ENCODE results near the gene CAPG. TPM values are rescaled to one million over a fixed set of nuclear protein-coding genes. Genes with fewer than 3 reads are reported as not detected.
"Not testable (repeated sequence)": the region's sequence is repeated elsewhere in the genome, so short reads cannot be mapped to it uniquely, and the experiment has no call there.

CAPG gene
- total RNA-seq, 1 experiment from 2014 or later = 202 TPM

DNA sequence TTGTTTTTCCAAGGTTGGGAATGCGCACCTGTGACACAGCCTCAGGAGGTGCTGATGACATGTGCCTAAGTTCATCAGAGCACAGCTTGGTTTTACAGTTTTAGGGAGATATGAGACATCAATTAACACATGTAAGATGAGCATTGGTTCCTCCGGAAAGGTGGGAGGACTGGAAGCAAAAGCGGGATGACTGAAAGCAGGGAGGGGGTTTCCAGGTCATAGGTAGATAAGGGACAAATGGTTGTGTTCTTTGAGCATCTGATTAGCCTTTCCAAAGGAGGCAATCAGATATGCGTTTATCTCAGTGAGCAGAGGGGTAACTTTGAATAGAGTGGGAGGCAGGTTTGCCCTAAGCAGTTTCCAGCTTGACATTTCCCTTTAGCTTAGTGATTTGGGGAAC, 26.3 kb downstream of the CAPG start:
- DNase-seq (ENCODE audit: low read depth, low spot score) (no peak), ATAC-seq (no peak)
- Histone ChIP-seq H3K4me1 (ENCODE audit: control insufficient read depth, insufficient read depth, low read length) (no peaks in the 10 kb centered on the region), H3K9me3 (ENCODE audit: control insufficient read depth, insufficient read depth, low read depth, low read length) (no peaks in the 10 kb centered on the region), H3K4me3 (ENCODE audit: low read depth in 2 of 2, low read length in 2 of 2) (no peak overlapping the region), H3K27ac (ENCODE audit: low read length) (no peak overlapping the region), H3K36me3 (ENCODE audit: control insufficient read depth, insufficient read depth, low read length) (peaks cover 8% of the 10 kb centered on the region), H3K27me3 (ENCODE audit: control insufficient read depth, insufficient read depth, low read length) (no peaks in the 10 kb centered on the region)
- POLR2A ChIA-PET = no interaction called here
- BruUV-seq (replicated peaks) = no TSS peak
- in situ Hi-C loops (cut with HindIII; ENCODE audit: low pct_unique_long_range_greater_than_20kb, low sequenced_read_pairs) = no loop called here
- CTCF ChIA-PET = no interaction called here
- intact Hi-C loops (cut with micrococcal nuclease; ENCODE audit: unreplicated experiment) = no loop called here
- TF ChIP-seq, protein P1, sequence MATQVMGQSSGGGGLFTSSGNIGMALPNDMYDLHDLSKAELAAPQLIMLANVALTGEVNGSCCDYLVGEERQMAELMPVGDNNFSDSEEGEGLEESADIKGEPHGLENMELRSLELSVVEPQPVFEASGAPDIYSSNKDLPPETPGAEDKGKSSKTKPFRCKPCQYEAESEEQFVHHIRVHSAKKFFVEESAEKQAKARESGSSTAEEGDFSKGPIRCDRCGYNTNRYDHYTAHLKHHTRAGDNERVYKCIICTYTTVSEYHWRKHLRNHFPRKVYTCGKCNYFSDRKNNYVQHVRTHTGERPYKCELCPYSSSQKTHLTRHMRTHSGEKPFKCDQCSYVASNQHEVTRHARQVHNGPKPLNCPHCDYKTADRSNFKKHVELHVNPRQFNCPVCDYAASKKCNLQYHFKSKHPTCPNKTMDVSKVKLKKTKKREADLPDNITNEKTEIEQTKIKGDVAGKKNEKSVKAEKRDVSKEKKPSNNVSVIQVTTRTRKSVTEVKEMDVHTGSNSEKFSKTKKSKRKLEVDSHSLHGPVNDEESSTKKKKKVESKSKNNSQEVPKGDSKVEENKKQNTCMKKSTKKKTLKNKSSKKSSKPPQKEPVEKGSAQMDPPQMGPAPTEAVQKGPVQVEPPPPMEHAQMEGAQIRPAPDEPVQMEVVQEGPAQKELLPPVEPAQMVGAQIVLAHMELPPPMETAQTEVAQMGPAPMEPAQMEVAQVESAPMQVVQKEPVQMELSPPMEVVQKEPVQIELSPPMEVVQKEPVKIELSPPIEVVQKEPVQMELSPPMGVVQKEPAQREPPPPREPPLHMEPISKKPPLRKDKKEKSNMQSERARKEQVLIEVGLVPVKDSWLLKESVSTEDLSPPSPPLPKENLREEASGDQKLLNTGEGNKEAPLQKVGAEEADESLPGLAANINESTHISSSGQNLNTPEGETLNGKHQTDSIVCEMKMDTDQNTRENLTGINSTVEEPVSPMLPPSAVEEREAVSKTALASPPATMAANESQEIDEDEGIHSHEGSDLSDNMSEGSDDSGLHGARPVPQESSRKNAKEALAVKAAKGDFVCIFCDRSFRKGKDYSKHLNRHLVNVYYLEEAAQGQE (IDR thresholded peaks at IDR 0.05; ENCODE audit: insufficient read depth in 1 of 2, low read depth in 2 of 2, low read length in 1 of 2) = no peak
- TF ChIP-seq, protein P2, sequence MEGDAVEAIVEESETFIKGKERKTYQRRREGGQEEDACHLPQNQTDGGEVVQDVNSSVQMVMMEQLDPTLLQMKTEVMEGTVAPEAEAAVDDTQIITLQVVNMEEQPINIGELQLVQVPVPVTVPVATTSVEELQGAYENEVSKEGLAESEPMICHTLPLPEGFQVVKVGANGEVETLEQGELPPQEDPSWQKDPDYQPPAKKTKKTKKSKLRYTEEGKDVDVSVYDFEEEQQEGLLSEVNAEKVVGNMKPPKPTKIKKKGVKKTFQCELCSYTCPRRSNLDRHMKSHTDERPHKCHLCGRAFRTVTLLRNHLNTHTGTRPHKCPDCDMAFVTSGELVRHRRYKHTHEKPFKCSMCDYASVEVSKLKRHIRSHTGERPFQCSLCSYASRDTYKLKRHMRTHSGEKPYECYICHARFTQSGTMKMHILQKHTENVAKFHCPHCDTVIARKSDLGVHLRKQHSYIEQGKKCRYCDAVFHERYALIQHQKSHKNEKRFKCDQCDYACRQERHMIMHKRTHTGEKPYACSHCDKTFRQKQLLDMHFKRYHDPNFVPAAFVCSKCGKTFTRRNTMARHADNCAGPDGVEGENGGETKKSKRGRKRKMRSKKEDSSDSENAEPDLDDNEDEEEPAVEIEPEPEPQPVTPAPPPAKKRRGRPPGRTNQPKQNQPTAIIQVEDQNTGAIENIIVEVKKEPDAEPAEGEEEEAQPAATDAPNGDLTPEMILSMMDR (IDR thresholded peaks at IDR 0.05) = no peak
- TF ChIP-seq POLR2AphosphoS5 (IDR thresholded peaks at IDR 0.05; ENCODE audit: low read depth, low read length) = no peak
- TF ChIP-seq SIN3A (IDR thresholded peaks at IDR 0.05; ENCODE audit: borderline replicate concordance, insufficient read depth, low read depth, low read length) = no peak
- no peak for TF ChIP-seq TCF7L2 (IDR thresholded peaks at IDR 0.05; ENCODE audit: low read depth, low read length)

DNA sequence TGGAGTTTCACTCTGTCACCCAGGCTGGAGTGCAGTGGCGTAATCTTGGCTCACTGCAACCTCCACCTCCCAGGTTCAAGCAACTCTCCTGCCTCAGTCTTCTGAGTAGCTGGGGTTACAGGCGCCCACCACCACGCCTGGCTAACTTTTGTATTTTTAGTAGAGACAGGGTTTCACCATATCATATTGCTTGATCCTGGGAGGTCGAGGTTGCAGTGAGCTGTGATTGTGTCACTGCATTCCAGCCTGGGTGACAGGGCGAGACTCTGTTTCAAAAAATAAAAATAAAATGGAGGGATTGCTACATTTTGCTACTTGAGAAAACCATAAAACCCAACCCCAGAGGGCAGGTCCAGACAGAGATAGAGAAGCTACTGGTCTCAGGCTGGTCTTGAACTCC, 27.0 kb downstream of the CAPG start:
- POLR2A ChIA-PET = interaction anchor here (0.6 to 0.7 kb wide), 3 partner anchors 18 to 234 kb away, joined by 4 to 5 read pairs (median 5); no protein-coding TSS in a partner anchor
- not testable (repeated sequence) for H3K36me3 ChIP-seq (ENCODE audit: control insufficient read depth, insufficient read depth, low read length); ATAC-seq

DNA sequence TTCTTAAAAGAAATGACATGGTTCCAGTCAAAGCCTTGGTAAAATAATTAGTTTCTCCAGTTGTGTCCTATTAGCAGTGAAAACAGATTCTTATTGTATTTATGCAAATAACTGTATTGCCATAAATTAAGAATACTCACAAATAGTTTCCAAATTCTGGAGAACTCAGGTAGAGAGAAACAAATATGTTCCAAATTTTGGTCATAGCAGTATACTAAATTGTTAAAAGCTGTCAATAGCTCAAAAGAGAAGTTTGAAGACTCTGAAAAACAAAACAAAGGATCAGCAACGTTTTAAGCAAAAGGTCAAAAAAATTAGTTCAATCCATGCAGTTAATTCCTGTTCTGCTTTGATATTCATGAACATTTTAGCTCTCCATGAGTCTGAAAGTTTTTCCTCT, 30.1 kb downstream of the CAPG start:
- intact Hi-C loops (cut with micrococcal nuclease; ENCODE audit: unreplicated experiment) = no loop called here
- DNase-seq (ENCODE audit: low read depth, low spot score) (no peak), ATAC-seq (no peak)
- H3K4me3 ChIP-seq (ENCODE audit: low read depth in 2 of 2, low read length in 2 of 2) = no peak overlapping the region
- H3K36me3 ChIP-seq (ENCODE audit: control insufficient read depth, insufficient read depth, low read length) = peaks cover 6% of the 10 kb centered on the region; the same call in 1 of the 2 replicates
- ChIA-PET POLR2A (no interaction called here), CTCF (no interaction called here)
- H3K4me1 ChIP-seq (ENCODE audit: control insufficient read depth, insufficient read depth, low read length) = no peaks in the 10 kb centered on the region
- no peak overlapping the region for H3K27ac ChIP-seq (ENCODE audit: low read length)
- H3K27me3 ChIP-seq (ENCODE audit: control insufficient read depth, insufficient read depth, low read length) = no peaks in the 10 kb centered on the region
- H3K9me3 ChIP-seq (ENCODE audit: control insufficient read depth, insufficient read depth, low read depth, low read length) = no peaks in the 10 kb centered on the region
- no TSS peak for BruUV-seq (replicated peaks)
- in situ Hi-C loops (cut with HindIII; ENCODE audit: low pct_unique_long_range_greater_than_20kb, low sequenced_read_pairs) = no loop called here
- TF ChIP-seq TCF7L2 (IDR thresholded peaks at IDR 0.05; ENCODE audit: low read depth, low read length) = no peak
- TF ChIP-seq, protein P1 (IDR thresholded peaks at IDR 0.05; ENCODE audit: insufficient read depth in 1 of 2, low read depth in 2 of 2, low read length in 1 of 2) = no peak
- no peak for TF ChIP-seq POLR2AphosphoS5 (IDR thresholded peaks at IDR 0.05; ENCODE audit: low read depth, low read length)
- TF ChIP-seq, protein P2 (IDR thresholded peaks at IDR 0.05) = no peak
- TF ChIP-seq SIN3A (IDR thresholded peaks at IDR 0.05; ENCODE audit: borderline replicate concordance, insufficient read depth, low read depth, low read length) = no peak

More for the DNA sequence above, 27.0 kb downstream of the CAPG start:
- H3K4me3 ChIP-seq (ENCODE audit: low read depth in 2 of 2, low read length in 2 of 2); in situ Hi-C loops (cut with HindIII; ENCODE audit: low pct_unique_long_range_greater_than_20kb, low sequenced_read_pairs); H3K9me3 ChIP-seq (ENCODE audit: control insufficient read depth, insufficient read depth, low read depth, low read length); BruUV-seq (replicated peaks); H3K4me1 ChIP-seq (ENCODE audit: control insufficient read depth, insufficient read depth, low read length); intact Hi-C loops (cut with micrococcal nuclease; ENCODE audit: unreplicated experiment); DNase-seq (ENCODE audit: low read depth, low spot score); H3K27ac ChIP-seq (ENCODE audit: low read length); CTCF ChIA-PET; H3K27me3 ChIP-seq (ENCODE audit: control insufficient read depth, insufficient read depth, low read length): not testable (repeated sequence)

Data from Panc1 (cell line).